HepG2 (cell line): ENCODE results near the gene CRKL. TPM values are rescaled to one million over a fixed set of nuclear protein-coding genes. Genes with fewer than 3 reads are reported as not detected.

Source experiments
- ATAC-seq: fragments of 200-7000 bp; cut with Tn5 transposase; 3 replicates; pipeline ENCODE4 v1.9.1; 2020; ENCODE audit warnings: mild to moderate bottlenecking, moderate library complexity
- BruUV-seq: library from RNA; stranded (reverse); fragments of 400-500 nt; replicated peaks from 2 replicates; lab custom pipeline; 2021; lab: Mats Ljungman, UMichigan
- CTCF ChIA-PET: fragments of 300-600 bp; formaldehyde crosslinking; extraction: SDS; loops from one replicate; lab custom pipeline; 2021; ENCODE audit warnings: low total read pairs, inconsistent platforms, low intra/inter-chr PET ratio; lab: Yijun Ruan, JAX
- POLR2A ChIA-PET: fragments of 350-600 bp; sonication (Branson Sonifier 250); formaldehyde crosslinking; loops from one replicate; lab custom pipeline; 2020; ENCODE audit warnings: antibody characterized with exemption, inconsistent platforms; lab: Yijun Ruan, JAX
- DNase-seq: peaks from one replicate; pipeline ENCODE4 v3.0.0-alpha.2; 2015; ENCODE audit warnings: low spot score
- FAIRE-seq: peaks from 3 replicates; lab custom pipeline; 2011; peaks lifted over from hg19 to GRCh38; lab: Jason Lieb, UNC
- H2AFZ ChIP-seq: one replicate; pipeline ENCODE4 v1.6.1; 2011; ENCODE audit warnings: low read length, inconsistent platforms
- H3K27ac ChIP-seq: fragments of 300-600 bp; 3 replicates; pipeline ENCODE4 v1.8.0; 2011; ENCODE audit warnings: mixed run types, mild to moderate bottlenecking, mixed read lengths, low read length, inconsistent platforms; ENCODE audit not compliant: insufficient read depth; ENCODE audit errors: extremely low read length
- H3K27me3 ChIP-seq, 2 experiments: fragments of 200-600 bp in 1 of 2; 2 replicates in 1 of 2; 3 replicates in 1 of 2; pipeline versions ENCODE4 v1.6.0 to v1.8.0; 2011; ENCODE audit warnings: low read length in 2 of 2, mild to moderate bottlenecking in 2 of 2, moderate library complexity in 2 of 2, inconsistent platforms in 1 of 2; ENCODE audit not compliant: insufficient read depth in 2 of 2, control insufficient read depth in 1 of 2
- H3K36me3 ChIP-seq, 2 experiments: fragments of 200-600 bp in 1 of 2; replicated peaks in 1 of 2; 2 replicates in 1 of 2; 3 replicates in 1 of 2; pipeline versions ENCODE4 v1.5.1 to v1.8.0; 2011; ENCODE audit warnings: low read length in 2 of 2, inconsistent platforms in 1 of 2; ENCODE audit not compliant: insufficient read depth in 2 of 2, control insufficient read depth in 1 of 2
- H3K4me1 ChIP-seq: 2 replicates; pipeline ENCODE4 v1.5.1; 2012; ENCODE audit warnings: low read length, inconsistent platforms; ENCODE audit not compliant: insufficient read depth
- H3K4me2 ChIP-seq: 2 replicates; pipeline ENCODE4 v1.6.0; 2011; ENCODE audit warnings: low read depth, low read length, inconsistent platforms
- H3K4me3 ChIP-seq, 3 experiments: fragments of 200-600 bp in 1 of 3; sonication (generic), shearing (Covaris generic) in 1 of 3; replicated peaks in 1 of 3; 2 replicates each; pipeline ENCODE4 v1.5.1; 2011 to 2016; ENCODE audit warnings: low read length in 3 of 3, inconsistent platforms in 2 of 3, low read depth in 2 of 3, mild to moderate bottlenecking in 2 of 3, control low read depth in 1 of 3, mixed read lengths in 1 of 3; ENCODE audit not compliant: insufficient read depth in 1 of 3
- H3K79me2 ChIP-seq: one replicate; pipeline ENCODE4 v1.6.1; 2011; ENCODE audit warnings: low read length, inconsistent platforms; ENCODE audit not compliant: insufficient read depth
- H3K9ac ChIP-seq: 2 replicates; pipeline ENCODE4 v1.6.0; 2011; ENCODE audit warnings: mild to moderate bottlenecking, low read depth, low read length, inconsistent platforms; ENCODE audit not compliant: insufficient read depth
- H3K9me3 ChIP-seq: 2 replicates; pipeline ENCODE4 v1.5.1; 2012; ENCODE audit warnings: mild to moderate bottlenecking, low read length
- H4K20me1 ChIP-seq: 2 replicates; pipeline ENCODE4 v1.6.0; 2011; ENCODE audit warnings: inconsistent platforms, mild to moderate bottlenecking, low read length, moderate library complexity; ENCODE audit not compliant: insufficient read depth
- ADNP ChIP-seq: sonication (generic); formaldehyde crosslinking; IDR thresholded peaks from 2 replicates; pipeline ENCODE4 v1.4.0; 2020; ENCODE audit warnings: missing genetic modification reagents
- SAP130 ChIP-seq: IDR thresholded peaks from 2 replicates; pipeline ENCODE4 v1.6.1; 2016; ENCODE audit warnings: low read depth
- YY1 ChIP-seq: IDR thresholded peaks from 2 replicates; pipeline ENCODE4 v1.6.1; 2011; ENCODE audit warnings: low read length, low read depth, moderate library complexity, mild to moderate bottlenecking; ENCODE audit not compliant: insufficient read depth, insufficient replicate concordance
- ZNF343 ChIP-seq: sonication (generic); formaldehyde crosslinking; IDR thresholded peaks from 2 replicates; pipeline ENCODE4 v1.4.0; 2020; ENCODE audit warnings: mild to moderate bottlenecking, missing genetic modification reagents
- ZNF446 ChIP-seq: sonication (generic); formaldehyde crosslinking; IDR thresholded peaks from 2 replicates; pipeline ENCODE4 v1.5.0; 2020; ENCODE audit warnings: mild to moderate bottlenecking, missing genetic modification reagents
- ZNF549 ChIP-seq: sonication (generic); formaldehyde crosslinking; IDR thresholded peaks from 2 replicates; pipeline ENCODE4 v1.5.0; 2020; ENCODE audit warnings: missing genetic modification reagents
- ZNF557 ChIP-seq: sonication (generic); formaldehyde crosslinking; IDR thresholded peaks from 2 replicates; pipeline ENCODE4 v1.4.0; 2020; ENCODE audit warnings: missing genetic modification reagents
- ZSCAN30 ChIP-seq: sonication (generic); formaldehyde crosslinking; IDR thresholded peaks from 2 replicates; pipeline ENCODE4 v1.5.0; 2020; ENCODE audit warnings: mild to moderate bottlenecking, missing genetic modification reagents
- WGBS: methylation state at CpG from one replicate; pipeline ENCODE4 v1.1.6; 2017; ENCODE audit warnings: low lambda C conversion rate; 5-methylcytosine and 5-hydroxymethylcytosine counted together
- in situ Hi-C: cut with HindIII; loops from 2 replicates; pipeline ENCODE4 v1.10.0; 2017; ENCODE audit warnings: low pct_unique_long_range_greater_than_20kb; ENCODE audit not compliant: extremely low pct_ligation_motif_present
- intact Hi-C: fragments of 100-400 bp; cut with micrococcal nuclease; formaldehyde crosslinking; loops from one replicate; pipeline ENCODE4 v1.10.0; 2022; ENCODE audit not compliant: unreplicated experiment
- polyA plus RNA-seq, 8 experiments: library from polyadenylated mRNA; depleted of rRNA in 3 of 8; stranded (reverse) in 7 of 8; unstranded in 1 of 8; fragments of >200 nt; fragmentation: Illumina TruSeq in 4 of 8; extraction: Trizol in 4 of 8; gene quantifications; 2 replicates each; pipeline versions ENCODE4 v1.2.1 to v1.2.3, GENCODE V29; 2011 to 2016; ENCODE audit warnings: low read depth in 4 of 8, missing spikeins in 1 of 8, mixed read lengths in 1 of 8; ENCODE audit not compliant: insufficient read depth in 1 of 8
- total RNA-seq, 5 experiments: library from RNA; depleted of rRNA; stranded (reverse); fragments of >200 nt; fragmentation: Illumina TruSeq; extraction: Trizol; gene quantifications; 2 replicates each; pipeline ENCODE4 v1.2.3, GENCODE V29; 2016; ENCODE audit warnings: low read depth in 1 of 5

CRKL gene
- total and polyA plus RNA-seq, 2 of the 13 experiments (the other 11 are each of a cell fraction or from before 2014, with no cell fraction given) = 37.4 to 60.6 TPM

- peaks cover 5 to 48% of the 10 kb centered on the region in 2 experiments for H3K36me3 ChIP-seq
- 81% methylated on average over 7 of the region's 7 CpGs for WGBS
- H3K27ac ChIP-seq = peak overlapping the region; percentile 3
- H3K27me3 ChIP-seq = no peaks in the 10 kb centered on the region
- no peak for TF ChIP-seq ZNF343 (CRISPR knock-in tag)
- no peak for TF ChIP-seq ZSCAN30 (CRISPR knock-in tag)
- peak; percentile 69 for TF ChIP-seq YY1
- TF ChIP-seq ZNF549 (CRISPR knock-in tag) = no peak
- TF ChIP-seq SAP130 (CRISPR knock-in tag) = 0 out of 2 replicates have a peak, but pooled peaks have one; percentile 11
- no peak for TF ChIP-seq ZNF557 (CRISPR knock-in tag)
- TF ChIP-seq ZNF446 (CRISPR knock-in tag) = 0 out of 2 replicates have a peak, but pooled peaks have one; percentile 17
- TF ChIP-seq, all 625 proteins: peak for 3
- DNase-seq = no peak
- Histone ChIP-seq H3K4me1 (peaks cover 92% of the 10 kb centered on the region), H4K20me1 (peaks cover 74% of the 10 kb centered on the region), H3K9ac (no peak overlapping the region), H3K79me2 (peaks cover 85% of the 10 kb centered on the region), H3K4me2 (peak overlapping the region; percentile 1; the same call in 1 of the 2 replicates), H3K9me3 (no peaks in the 10 kb centered on the region), H2AFZ (no peak overlapping the region), H3K4me3 (no peak overlapping the region)
- CTCF ChIA-PET = no interaction called here
- FAIRE-seq = no peak
- intact Hi-C loops (no loop called here), in situ Hi-C loops (no loop called here)
- ATAC-seq = no peak
- POLR2A ChIA-PET = interaction anchor here (1.2 kb wide), 1 partner anchor 60 kb away, joined by 4 read pairs; no protein-coding TSS in a partner anchor
- no TSS peak for BruUV-seq
These were observed 29.1 kb downstream of the CRKL start for GRCh38 chr22:20946080-20946986.

- Histone ChIP-seq H3K4me3 (no peak overlapping the region), H3K4me2 (peak overlapping the region; percentile 1; the same call in 1 of the 2 replicates), H3K4me1 (peaks cover 94% of the 10 kb centered on the region), H4K20me1 (peaks cover 69% of the 10 kb centered on the region), H3K36me3 (peaks cover 5 to 45% of the 10 kb centered on the region in 2 experiments), H3K27ac (peak overlapping the region; percentile 3), H2AFZ (no peak overlapping the region), H3K9me3 (no peaks in the 10 kb centered on the region), H3K9ac (no peak overlapping the region), H3K79me2 (peaks cover 85% of the 10 kb centered on the region), H3K27me3 (no peaks in the 10 kb centered on the region)
- in situ Hi-C loops = no loop called here
- ChIA-PET CTCF (no interaction called here), POLR2A (interaction anchor here (0.6 to 1.2 kb wide), 2 partner anchors 10 to 61 kb away, joined by 3 to 4 read pairs; no protein-coding TSS in a partner anchor)
- WGBS = 100% methylated on average over 1 of the region's 1 CpG
- no peak for DNase-seq
- intact Hi-C loops = no loop called here
- no TSS peak for BruUV-seq
- no peak for TF ChIP-seq ADNP (CRISPR knock-in tag)
- 0 out of 2 replicates have a peak, but pooled peaks have one; percentile 6 for TF ChIP-seq ZNF446 (CRISPR knock-in tag)
- FAIRE-seq = no peak
- ATAC-seq = no peak
These were observed 29.8 kb downstream of the CRKL start for GRCh38 chr22:20946991-20947390.
